Measurements from ENCODE around the gene SEZ6.

The SEZ6 gene

GRCh38 chr17:29032013-29032856 lies 26.4 kb upstream of the SEZ6 start:
- TF ChIP-seq, protein P1, sequence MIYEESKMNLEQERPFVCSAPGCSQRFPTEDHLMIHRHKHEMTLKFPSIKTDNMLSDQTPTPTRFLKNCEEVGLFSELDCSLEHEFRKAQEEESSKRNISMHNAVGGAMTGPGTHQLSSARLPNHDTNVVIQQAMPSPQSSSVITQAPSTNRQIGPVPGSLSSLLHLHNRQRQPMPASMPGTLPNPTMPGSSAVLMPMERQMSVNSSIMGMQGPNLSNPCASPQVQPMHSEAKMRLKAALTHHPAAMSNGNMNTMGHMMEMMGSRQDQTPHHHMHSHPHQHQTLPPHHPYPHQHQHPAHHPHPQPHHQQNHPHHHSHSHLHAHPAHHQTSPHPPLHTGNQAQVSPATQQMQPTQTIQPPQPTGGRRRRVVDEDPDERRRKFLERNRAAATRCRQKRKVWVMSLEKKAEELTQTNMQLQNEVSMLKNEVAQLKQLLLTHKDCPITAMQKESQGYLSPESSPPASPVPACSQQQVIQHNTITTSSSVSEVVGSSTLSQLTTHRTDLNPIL (CRISPR knock-in tag; IDR thresholded peaks at IDR 0.05; ENCODE audit: low read depth): no peak
- TF ChIP-seq OSR1 (CRISPR knock-in tag; IDR thresholded peaks at IDR 0.05) (no peak), ZFP30 (CRISPR knock-in tag; IDR thresholded peaks at IDR 0.05) (no peak), ESRRG (CRISPR knock-in tag; IDR thresholded peaks at IDR 0.05) (no peak), ARNTL (CRISPR knock-in tag; IDR thresholded peaks at IDR 0.05; ENCODE audit: borderline replicate concordance, low read depth) (no peak), CSDC2 (CRISPR knock-in tag; IDR thresholded peaks at IDR 0.05) (no peak), ZFP3 (CRISPR knock-in tag; IDR thresholded peaks at IDR 0.05) (no peak), BACH2 (CRISPR knock-in tag; IDR thresholded peaks at IDR 0.05; ENCODE audit: borderline replicate concordance) (no peak), SNAI2 (CRISPR knock-in tag; IDR thresholded peaks at IDR 0.05) (no peak), PPARA (CRISPR knock-in tag; IDR thresholded peaks at IDR 0.05; ENCODE audit: borderline replicate concordance) (no peak), TCF4 (CRISPR knock-in tag; IDR thresholded peaks at IDR 0.05; ENCODE audit: borderline replicate concordance) (no peak), ZNF565 (CRISPR knock-in tag; conservative IDR thresholded peaks at IDR 0.05; ENCODE audit: low read depth) (no peak), POU6F1 (CRISPR knock-in tag; IDR thresholded peaks at IDR 0.05; ENCODE audit: borderline replicate concordance, low read depth) (no peak), ZNF8 (CRISPR knock-in tag; IDR thresholded peaks at IDR 0.05) (no peak)
- TF ChIP-seq, protein P2, sequence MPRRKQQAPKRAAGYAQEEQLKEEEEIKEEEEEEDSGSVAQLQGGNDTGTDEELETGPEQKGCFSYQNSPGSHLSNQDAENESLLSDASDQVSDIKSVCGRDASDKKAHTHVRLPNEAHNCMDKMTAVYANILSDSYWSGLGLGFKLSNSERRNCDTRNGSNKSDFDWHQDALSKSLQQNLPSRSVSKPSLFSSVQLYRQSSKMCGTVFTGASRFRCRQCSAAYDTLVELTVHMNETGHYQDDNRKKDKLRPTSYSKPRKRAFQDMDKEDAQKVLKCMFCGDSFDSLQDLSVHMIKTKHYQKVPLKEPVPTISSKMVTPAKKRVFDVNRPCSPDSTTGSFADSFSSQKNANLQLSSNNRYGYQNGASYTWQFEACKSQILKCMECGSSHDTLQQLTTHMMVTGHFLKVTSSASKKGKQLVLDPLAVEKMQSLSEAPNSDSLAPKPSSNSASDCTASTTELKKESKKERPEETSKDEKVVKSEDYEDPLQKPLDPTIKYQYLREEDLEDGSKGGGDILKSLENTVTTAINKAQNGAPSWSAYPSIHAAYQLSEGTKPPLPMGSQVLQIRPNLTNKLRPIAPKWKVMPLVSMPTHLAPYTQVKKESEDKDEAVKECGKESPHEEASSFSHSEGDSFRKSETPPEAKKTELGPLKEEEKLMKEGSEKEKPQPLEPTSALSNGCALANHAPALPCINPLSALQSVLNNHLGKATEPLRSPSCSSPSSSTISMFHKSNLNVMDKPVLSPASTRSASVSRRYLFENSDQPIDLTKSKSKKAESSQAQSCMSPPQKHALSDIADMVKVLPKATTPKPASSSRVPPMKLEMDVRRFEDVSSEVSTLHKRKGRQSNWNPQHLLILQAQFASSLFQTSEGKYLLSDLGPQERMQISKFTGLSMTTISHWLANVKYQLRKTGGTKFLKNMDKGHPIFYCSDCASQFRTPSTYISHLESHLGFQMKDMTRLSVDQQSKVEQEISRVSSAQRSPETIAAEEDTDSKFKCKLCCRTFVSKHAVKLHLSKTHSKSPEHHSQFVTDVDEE (CRISPR knock-in tag; IDR thresholded peaks at IDR 0.05): no peak
- no peak for ATAC-seq

GRCh38 chr17:29031488-29031887 lies 25.7 kb upstream of the SEZ6 start:
- no peak for ATAC-seq
- TF ChIP-seq BACH2 (CRISPR knock-in tag; IDR thresholded peaks at IDR 0.05; ENCODE audit: borderline replicate concordance): no peak
- TF ChIP-seq ZC3H10 (CRISPR knock-in tag; IDR thresholded peaks at IDR 0.05): no peak
- no peak for TF ChIP-seq GLIS3 (CRISPR knock-in tag; IDR thresholded peaks at IDR 0.05)
- TF ChIP-seq, protein P1 (CRISPR knock-in tag; IDR thresholded peaks at IDR 0.05; ENCODE audit: low read depth): no peak
- no peak for TF ChIP-seq SNAI2 (CRISPR knock-in tag; IDR thresholded peaks at IDR 0.05)
- no peak for TF ChIP-seq TCF4 (CRISPR knock-in tag; IDR thresholded peaks at IDR 0.05; ENCODE audit: borderline replicate concordance)
- TF ChIP-seq ZNF70 (CRISPR knock-in tag; IDR thresholded peaks at IDR 0.05): no peak
- no peak for TF ChIP-seq POU6F1 (CRISPR knock-in tag; IDR thresholded peaks at IDR 0.05; ENCODE audit: borderline replicate concordance, low read depth)
- TF ChIP-seq PPARA (CRISPR knock-in tag; IDR thresholded peaks at IDR 0.05; ENCODE audit: borderline replicate concordance): no peak
- TF ChIP-seq OSR1 (CRISPR knock-in tag; IDR thresholded peaks at IDR 0.05): no peak
- TF ChIP-seq, protein P3, sequence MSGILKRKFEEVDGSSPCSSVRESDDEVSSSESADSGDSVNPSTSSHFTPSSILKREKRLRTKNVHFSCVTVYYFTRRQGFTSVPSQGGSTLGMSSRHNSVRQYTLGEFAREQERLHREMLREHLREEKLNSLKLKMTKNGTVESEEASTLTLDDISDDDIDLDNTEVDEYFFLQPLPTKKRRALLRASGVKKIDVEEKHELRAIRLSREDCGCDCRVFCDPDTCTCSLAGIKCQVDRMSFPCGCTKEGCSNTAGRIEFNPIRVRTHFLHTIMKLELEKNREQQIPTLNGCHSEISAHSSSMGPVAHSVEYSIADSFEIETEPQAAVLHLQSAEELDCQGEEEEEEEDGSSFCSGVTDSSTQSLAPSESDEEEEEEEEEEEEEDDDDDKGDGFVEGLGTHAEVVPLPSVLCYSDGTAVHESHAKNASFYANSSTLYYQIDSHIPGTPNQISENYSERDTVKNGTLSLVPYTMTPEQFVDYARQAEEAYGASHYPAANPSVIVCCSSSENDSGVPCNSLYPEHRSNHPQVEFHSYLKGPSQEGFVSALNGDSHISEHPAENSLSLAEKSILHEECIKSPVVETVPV (CRISPR knock-in tag; IDR thresholded peaks at IDR 0.05): no peak
- TF ChIP-seq ISL1 (CRISPR knock-in tag; IDR thresholded peaks at IDR 0.05): no peak
- TF ChIP-seq ARNTL (CRISPR knock-in tag; IDR thresholded peaks at IDR 0.05; ENCODE audit: borderline replicate concordance, low read depth): no peak
- TF ChIP-seq TOX (CRISPR knock-in tag; IDR thresholded peaks at IDR 0.05; ENCODE audit: borderline replicate concordance): no peak
- TF ChIP-seq CSDC2 (CRISPR knock-in tag; IDR thresholded peaks at IDR 0.05): no peak
- TF ChIP-seq ZFP3 (CRISPR knock-in tag; IDR thresholded peaks at IDR 0.05): no peak
- no peak for TF ChIP-seq ESRRG (CRISPR knock-in tag; IDR thresholded peaks at IDR 0.05)

Measured in SK-N-SH treated with all-trans-retinoic acid at 6 μM for 48 hours (cell line).